Stimulated activated CD8-positive, alpha-beta memory T cell treated with anti-CD3 and anti-CD28 coated beads, Interleukin-2, amount 100 ng/mL, for 1 hour (primary cell): ENCODE results near the gene PALMD.

ENCODE experiments used
- DNase-seq, 2 donors: peaks; one replicate each; pipeline ENCODE4 v3.0.0-alpha.2; 2020; ENCODE audit warnings: low read depth in 2 of 2

The PALMD gene

GRCh38 chr1:99645699-99646531 is at the start of gene PALMD:
Gene PALMD (plus strand): TSS chr1:99646113. CDS start chr1:99646318, 205 bp downstream.
- DNase-seq: no peak

GRCh38 chr1:99598738-99599411 is 47.0 kb upstream of the PALMD start:
- no peak for DNase-seq

- no peak for DNase-seq
Measured at GRCh38 chr1:99599678-99600175, 46.2 kb upstream of the PALMD start.

GRCh38 chr1:99600782-99601181 is 45.1 kb upstream of the PALMD start:
- DNase-seq: no peak

GRCh38 chr1:99601208-99601607 is 44.7 kb upstream of the PALMD start:
- DNase-seq: no peak

- DNase-seq: no peak
Measured at GRCh38 chr1:99601709-99602403, 44.1 kb upstream of the PALMD start.

- no peak for DNase-seq
Measured at GRCh38 chr1:99602404-99602969, 43.4 kb upstream of the PALMD start.

GRCh38 chr1:99603699-99604560 is 42.0 kb upstream of the PALMD start:
- no peak for DNase-seq

GRCh38 chr1:99606306-99606705 is 39.6 kb upstream of the PALMD start:
- no peak for DNase-seq

GRCh38 chr1:99607590-99607989 is 38.3 kb upstream of the PALMD start:
- no peak for DNase-seq

GRCh38 chr1:99608058-99608457 is 37.9 kb upstream of the PALMD start:
- DNase-seq: no peak

GRCh38 chr1:99613716-99614115 is 32.2 kb upstream of the PALMD start:
- no peak for DNase-seq

GRCh38 chr1:99614728-99615127 is 31.2 kb upstream of the PALMD start:
- DNase-seq: no peak

- DNase-seq: no peak
Measured at GRCh38 chr1:99619583-99619982, 26.3 kb upstream of the PALMD start.

GRCh38 chr1:99621340-99621901 is 24.5 kb upstream of the PALMD start:
- DNase-seq: no peak

- DNase-seq: no peak
Measured at GRCh38 chr1:99622702-99623347, 23.1 kb upstream of the PALMD start.

GRCh38 chr1:99623554-99623953 is 22.4 kb upstream of the PALMD start:
- DNase-seq: no peak

- no peak for DNase-seq
Measured at GRCh38 chr1:99627615-99628014, 18.3 kb upstream of the PALMD start.

GRCh38 chr1:99629164-99629563 is 16.7 kb upstream of the PALMD start:
- no peak for DNase-seq

- no peak for DNase-seq
Measured at GRCh38 chr1:99634971-99635624, 10.8 kb upstream of the PALMD start.
